GM19238 (cell line): ENCODE data around the gene EIF6.

ENCODE experiments used
- DNase-seq: peaks from one replicate; pipeline ENCODE4 v3.0.0; 2011; ENCODE audit warnings: low spot score; ENCODE audit not compliant: insufficient read length

EIF6 gene

GRCh38 chr20:35295674-35296073 lies 11.1 kb upstream of the EIF6 start:
- no peak for DNase-seq

DNA sequence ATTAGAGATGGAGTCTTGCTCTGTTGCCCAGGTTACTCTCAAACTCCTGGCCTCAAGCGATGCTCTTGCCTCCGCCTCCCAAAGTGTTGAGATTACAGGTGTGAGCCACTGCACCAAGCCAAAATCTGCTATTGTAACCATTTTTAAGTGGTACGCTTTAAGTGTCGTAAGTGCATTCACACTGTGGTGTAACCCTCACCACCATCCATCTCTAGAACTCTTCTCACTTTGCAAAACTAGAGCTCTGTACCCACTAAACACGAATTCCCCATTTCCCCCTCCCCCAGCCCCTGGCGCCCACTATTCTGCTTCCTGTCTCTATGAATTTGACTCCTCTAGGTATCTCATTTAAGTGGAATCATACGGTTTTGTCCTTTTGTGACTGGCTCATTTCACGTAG lies 10.5 kb upstream of the EIF6 start:
- DNase-seq: no peak

GRCh38 chr20:35294293-35294685 lies 9.7 kb upstream of the EIF6 start:
- DNase-seq: no peak

DNA sequence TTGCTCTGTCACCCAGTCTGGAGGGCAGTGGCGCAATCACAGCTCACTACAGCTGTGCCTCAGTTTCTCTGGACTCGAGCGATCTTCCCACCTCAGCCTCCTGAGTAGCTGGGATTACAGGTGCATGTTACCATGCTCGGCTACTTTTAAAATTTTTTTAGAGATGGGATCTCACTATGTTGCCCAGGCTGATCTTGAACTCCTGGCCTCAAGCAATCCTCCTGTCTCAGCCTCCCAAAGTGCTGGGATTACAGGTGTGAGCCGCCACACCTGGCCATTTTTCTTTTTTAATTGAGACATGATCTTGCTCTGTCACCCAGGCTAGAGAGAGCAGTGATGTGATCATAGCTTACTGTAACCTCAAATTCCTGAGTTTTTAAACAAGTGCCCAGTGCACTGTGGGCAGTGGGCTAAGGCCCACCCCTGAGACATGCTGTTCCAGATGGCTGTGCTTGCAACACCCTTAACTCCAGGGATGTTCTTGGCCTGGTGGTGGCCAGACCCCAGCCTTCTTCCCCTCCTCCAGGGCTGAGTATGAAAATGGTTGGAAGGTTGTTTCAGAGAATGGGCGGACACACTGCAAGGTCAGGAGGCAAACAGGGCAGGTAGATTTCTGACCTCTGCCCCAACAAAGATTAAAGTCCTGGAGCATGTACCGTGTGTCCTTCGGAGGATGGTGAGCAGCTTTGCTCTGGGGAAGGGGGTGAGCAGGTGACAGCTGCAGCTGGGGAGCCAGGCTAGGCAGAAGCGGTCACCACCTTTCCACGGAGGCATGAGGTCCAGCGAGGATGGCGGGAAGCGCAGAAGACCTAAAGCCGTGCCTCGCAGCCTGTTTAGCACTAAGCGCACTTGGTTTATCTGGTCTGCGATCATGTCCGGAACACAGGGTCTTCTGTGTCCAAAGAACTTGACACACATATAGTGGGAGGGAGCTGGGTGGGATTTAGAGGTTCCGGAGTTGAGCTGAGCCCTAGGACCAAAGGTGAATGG lies 9.0 kb upstream of the EIF6 start:
- no peak for DNase-seq

GRCh38 chr20:35292504-35293285 lies 8.1 kb upstream of the EIF6 start:
- DNase-seq: no peak

GRCh38 chr20:35291654-35292503 lies 7.3 kb upstream of the EIF6 start, which contains the start of gene FAM83C:
TSS of gene FAM83C (minus strand) at chr20:35292425. CDS start at chr20:35292304, 121 bp downstream.
- no peak for DNase-seq

DNA sequence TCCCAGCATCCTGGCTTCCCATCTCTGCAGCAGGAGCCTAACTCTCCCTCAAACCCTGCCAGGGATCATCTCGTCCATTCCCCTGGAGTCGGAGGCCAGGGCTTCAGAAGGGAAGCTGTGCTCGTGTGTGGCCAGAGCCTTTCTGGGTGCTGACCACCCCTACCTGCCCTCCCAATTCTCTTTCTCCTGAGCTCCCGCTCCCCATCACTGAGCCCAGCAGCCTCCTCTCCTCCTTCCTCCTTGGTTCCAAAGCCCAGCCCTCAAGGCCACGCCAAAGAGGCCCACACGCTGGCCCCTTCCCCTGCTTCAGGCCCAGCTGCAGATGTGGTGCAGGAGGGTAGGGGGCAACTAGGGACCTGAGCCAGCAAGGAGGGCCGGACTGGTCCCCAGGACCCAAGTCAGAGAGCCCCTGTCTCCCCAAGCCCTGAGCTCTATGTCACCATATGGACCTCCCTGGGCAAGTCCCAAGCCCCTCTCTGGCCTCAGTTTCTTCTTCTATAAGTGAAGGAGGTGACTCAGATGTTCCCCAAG lies 6.4 kb upstream of the EIF6 start:
- DNase-seq: no peak

DNA sequence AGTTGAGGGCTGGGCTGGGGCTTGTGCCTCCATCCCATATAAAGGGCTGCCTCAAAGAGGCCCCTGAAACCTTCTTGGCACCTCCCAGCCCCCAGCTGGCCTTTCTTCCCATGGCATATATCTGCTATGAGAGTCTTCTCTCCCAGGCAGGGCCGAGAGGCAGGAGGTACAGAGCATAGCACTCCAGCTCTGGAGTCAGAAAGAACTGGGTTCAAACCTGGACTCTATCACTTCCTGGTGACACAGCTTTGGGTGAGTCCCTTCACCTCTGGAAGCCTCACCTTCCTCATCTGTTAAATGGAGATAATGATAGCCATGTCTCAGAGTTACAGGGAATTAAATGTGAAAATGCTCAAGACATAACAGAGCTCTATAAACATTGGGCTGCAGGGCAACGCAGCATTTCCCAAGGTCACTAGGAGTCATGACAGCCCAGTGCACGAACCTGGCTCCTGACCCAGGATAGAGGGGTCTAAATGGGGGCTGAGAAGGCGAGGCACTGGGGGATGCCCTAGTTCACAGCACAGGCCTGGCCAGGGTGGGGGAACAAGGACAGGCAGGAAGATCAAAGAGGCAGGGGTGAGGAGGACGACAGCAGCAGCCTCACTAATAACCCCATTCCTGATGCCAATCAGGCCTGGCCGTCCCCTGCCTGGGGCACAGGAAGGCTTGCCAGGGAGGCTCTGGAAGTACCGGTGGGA lies 5.8 kb upstream of the EIF6 start:
- no peak for DNase-seq

DNA sequence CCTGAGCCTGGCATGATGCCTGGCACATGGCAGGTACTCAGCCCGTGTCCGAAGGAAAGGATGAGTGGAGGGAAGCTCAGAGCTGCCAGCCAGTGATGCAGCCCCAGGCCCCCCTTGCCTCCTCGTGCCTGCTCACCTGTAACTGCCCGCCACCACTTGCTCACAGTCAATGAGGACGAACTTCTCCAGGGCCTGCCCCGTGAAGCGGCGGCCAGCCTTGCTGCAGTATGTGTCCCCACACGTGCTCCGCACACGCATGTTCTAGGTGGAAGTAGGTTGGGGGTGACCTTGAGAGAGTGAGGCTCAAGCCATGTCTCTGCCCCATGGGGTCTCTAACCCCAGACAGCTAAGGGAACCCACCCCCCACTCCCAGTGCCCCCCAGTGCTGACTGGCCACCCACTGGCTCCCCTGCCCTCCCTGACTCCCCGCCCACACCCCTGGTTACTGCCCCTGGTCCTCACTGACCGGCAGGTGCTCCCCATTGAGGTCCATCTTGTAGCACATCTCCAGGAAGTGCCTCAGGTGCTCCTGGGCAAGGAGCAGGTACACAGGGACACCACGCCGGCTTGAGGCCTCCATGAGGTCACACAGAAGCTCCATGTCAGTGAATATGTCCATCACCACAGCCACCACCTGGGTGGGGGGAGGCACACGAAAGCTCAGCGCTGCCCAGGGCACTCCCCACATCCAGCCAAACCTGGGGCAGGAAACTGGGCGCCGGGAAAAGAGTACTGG lies 3.9 kb upstream of the EIF6 start:
- DNase-seq: no peak

DNA sequence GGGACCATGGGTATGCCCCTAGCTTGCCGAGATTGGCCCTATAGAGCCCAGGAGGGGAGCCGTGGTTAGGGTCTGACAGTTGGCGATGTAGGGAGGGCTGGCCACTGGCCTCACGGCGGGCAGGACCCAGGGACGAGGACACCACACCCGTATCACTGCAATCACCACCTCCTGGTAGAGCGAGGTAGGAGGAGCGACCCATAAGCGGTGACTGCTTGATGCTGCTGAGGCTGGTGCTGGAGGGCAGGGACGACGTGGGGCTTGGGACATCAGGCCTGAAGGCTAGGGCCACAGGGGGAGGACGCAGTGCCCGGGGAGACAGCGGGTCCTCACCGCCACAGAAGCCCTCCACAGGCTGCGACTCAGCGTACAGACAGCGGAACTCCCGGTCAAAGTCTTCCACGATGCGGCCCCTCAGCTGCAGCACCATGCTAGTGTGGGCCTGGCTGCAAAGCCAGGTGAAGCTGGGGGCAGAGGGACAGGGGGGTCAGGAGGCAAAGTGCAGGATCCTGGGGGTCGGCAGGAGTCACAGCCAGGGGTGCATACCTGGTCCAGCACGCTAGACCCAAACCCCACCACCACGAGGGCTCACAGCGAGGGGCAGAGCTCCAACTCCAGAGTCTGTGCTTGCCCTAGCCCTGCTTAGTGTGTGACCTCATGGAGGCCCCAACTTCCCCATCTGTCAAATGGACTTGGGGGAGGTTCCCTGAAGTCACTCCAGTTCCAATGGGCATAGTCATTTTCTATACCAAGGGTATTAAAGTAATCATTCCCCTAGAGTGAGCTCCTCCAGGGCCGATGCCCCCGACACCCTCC lies 3.1 kb upstream of the EIF6 start:
- DNase-seq: no peak

DNA sequence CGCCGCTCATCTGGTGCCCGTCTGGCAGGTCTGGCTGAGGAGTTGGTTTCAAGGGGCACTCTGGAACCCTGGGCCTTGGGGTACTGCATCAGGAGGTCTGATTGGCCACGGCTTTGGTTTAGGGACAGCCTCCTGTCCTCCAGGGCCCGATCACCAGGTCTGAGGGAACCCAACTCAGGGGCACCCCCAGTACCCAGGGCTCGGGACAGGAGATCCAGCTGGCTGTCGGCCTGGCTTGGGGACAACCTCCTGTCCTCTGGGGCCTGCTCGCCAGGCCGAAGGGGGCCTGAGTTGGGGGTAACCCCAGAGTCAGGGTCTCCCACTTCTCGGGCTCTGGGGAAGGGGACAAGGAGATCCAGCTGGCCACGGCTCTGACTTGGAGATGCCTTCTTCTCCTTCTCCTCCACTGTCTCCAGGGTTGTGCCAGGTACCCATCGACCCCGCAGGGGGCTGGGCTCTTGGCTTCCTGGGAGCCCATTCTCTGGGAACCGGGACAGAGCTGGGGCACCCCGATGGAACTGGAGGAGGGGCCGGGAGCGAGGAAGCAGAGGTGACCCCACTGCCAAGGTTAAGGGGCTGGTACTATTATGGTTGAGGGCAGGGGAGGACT lies 2.4 kb upstream of the EIF6 start:
- no peak for DNase-seq

- DNase-seq: no peak
Measured at GRCh38 chr20:35286077-35286898, 1.7 kb upstream of the EIF6 start.

DNA sequence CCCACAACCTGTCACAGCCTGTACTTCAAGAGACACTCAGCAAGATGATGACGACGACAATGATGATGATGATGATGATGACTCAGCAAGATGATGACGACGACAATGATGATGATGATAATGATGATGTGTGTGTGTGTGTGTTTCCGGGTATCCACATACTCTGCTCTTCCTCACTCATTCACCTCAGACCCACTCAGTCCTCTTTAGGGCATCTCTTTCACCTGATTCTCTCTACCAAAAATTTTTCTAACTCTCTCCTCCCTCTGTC lies 1.2 kb upstream of the EIF6 start:
- no peak for DNase-seq

GRCh38 chr20:35284992-35285805 lies 627 bp upstream of the EIF6 start:
- no peak for DNase-seq

- no peak for DNase-seq
Measured at GRCh38 chr20:35283441-35284266, 918 bp downstream of the EIF6 start.

DNA sequence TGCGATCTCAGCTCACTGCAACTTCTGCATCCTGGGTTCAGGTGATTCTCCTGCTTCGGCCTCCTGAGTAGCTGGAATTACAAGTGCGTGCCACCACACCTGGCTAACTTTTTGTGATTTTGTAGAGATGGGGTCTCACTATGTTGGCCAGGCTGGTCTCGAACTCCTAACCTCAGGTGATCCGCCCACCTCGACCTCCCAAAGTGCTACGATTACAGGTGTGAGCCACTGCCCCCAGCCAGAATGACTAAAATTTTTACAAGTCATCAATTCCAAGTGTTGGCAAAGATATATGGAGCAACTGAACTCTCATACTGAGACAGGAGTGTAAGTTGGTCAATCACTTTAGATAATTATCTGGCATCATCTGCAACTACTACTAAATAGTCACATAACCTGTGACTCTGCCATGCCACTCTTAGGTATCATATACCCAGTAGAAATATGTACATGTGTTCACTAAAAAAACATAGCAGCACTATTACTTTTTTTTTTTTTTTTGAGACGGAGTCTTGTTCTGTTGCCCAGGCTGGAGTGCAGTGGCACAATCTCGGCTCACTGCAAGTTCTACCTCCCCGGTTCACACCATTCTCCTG lies 3.0 kb downstream of the EIF6 start:
- no peak for DNase-seq
